ENCODE results near the gene LMNB1. TPM values are rescaled to one million over a fixed set of nuclear protein-coding genes. Genes with fewer than 3 reads are reported as not detected.
A peak's percentile ranks its signal among the peaks of the same experiment; 100 is the strongest.

Gene LMNB1
- total and polyA plus RNA-seq, 2 experiments from 2014 or later, result 20.1 to 269 TPM

DNA sequence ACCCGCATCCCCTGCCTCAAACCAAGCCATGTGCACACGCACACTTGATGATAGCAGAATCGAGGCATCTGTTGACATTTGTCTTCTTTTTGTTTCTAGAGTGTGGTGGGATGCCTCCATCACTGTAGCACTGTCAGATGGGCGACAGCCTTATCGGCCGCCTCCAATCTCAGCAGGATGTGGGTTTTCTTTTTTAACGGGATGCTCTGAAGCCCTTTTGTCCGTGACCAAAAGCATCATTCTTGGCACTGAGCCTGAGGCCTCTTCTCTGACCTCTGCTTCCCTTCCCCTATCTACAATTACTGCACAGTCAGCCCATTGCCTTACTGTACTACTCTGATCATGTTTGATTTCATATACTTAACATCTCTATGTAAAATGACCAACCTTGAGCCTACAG, 78.3 kb downstream of the LMNB1 start (continued):
- TF ChIP-seq, protein P1, sequence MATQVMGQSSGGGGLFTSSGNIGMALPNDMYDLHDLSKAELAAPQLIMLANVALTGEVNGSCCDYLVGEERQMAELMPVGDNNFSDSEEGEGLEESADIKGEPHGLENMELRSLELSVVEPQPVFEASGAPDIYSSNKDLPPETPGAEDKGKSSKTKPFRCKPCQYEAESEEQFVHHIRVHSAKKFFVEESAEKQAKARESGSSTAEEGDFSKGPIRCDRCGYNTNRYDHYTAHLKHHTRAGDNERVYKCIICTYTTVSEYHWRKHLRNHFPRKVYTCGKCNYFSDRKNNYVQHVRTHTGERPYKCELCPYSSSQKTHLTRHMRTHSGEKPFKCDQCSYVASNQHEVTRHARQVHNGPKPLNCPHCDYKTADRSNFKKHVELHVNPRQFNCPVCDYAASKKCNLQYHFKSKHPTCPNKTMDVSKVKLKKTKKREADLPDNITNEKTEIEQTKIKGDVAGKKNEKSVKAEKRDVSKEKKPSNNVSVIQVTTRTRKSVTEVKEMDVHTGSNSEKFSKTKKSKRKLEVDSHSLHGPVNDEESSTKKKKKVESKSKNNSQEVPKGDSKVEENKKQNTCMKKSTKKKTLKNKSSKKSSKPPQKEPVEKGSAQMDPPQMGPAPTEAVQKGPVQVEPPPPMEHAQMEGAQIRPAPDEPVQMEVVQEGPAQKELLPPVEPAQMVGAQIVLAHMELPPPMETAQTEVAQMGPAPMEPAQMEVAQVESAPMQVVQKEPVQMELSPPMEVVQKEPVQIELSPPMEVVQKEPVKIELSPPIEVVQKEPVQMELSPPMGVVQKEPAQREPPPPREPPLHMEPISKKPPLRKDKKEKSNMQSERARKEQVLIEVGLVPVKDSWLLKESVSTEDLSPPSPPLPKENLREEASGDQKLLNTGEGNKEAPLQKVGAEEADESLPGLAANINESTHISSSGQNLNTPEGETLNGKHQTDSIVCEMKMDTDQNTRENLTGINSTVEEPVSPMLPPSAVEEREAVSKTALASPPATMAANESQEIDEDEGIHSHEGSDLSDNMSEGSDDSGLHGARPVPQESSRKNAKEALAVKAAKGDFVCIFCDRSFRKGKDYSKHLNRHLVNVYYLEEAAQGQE (IDR thresholded peaks at IDR 0.05; ENCODE audit: unreplicated experiment), result no peak
- TF ChIP-seq JUNB (IDR thresholded peaks at IDR 0.05; ENCODE audit: unreplicated experiment), result no peak
- no peak for TF ChIP-seq ZNF114 (CRISPR knock-in tag; IDR thresholded peaks at IDR 0.05)
- TF ChIP-seq ZNF331 (CRISPR knock-in tag; IDR thresholded peaks at IDR 0.05; ENCODE audit: low read depth), result no peak

DNA sequence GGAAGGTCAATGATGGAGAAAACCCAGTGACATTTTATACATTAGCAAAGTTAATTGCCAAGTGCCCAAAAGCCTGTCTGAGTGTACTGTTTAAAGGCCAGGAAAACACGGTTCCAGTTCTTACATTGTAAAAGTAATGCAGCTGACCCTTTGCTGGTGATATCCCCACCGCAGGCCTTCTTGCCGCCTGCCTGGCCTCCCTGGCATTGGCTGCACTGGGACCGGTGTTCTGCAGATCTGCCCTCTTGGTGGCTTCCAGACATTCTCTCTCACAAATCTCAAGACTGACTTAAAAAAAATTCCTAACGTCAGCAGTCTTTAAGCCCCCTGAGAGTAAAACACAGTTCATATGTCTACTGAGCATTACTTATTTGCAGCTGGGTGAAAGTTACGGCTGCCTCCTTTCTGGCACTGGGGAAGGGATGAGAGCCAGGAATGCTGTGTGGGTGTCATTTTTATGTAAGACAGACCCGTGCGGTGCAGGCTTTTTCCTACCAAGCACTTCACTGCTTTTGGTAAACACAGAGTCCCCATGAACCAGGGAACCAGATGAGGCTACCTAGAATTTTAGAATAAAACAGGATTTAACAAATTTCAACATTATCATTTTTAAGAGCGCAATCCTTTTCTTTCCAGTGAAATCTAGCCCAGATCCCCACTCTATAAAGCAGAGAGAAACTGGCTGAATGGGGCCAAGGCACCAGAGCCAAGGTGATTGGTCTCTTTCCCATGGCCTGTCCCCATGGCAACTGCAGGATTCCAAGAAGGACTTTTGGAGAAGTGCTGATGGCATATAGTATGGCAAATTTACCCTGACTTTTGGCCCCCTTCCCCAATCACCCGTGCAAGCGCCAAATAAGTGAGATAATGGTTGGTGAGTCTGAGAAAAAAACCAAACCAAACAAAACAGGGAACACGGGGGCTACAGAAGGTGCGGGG, 80.8 kb downstream of the LMNB1 start:
- Histone ChIP-seq H3K36me3 (ENCODE audit: insufficient read depth) (peaks cover 7% of the 10 kb centered on the region; the same call in 1 of the 2 replicates), H3K4me3 (no peak overlapping the region), H3K27ac (ENCODE audit: low read depth) (peak overlapping the region; percentile 81), H3F3A (replicated peaks; ENCODE audit: low read depth) (peaks cover 12% of the 10 kb centered on the region; the same call in 1 of the 2 replicates), H3K4me2 (no peak overlapping the region), H3K27me3 (ENCODE audit: insufficient read depth) (no peaks in the 10 kb centered on the region), H3K9me2 (ENCODE audit: insufficient read depth) (no peaks in the 10 kb centered on the region), H2AFZ (no peak overlapping the region), H4K20me1 (replicated peaks; ENCODE audit: insufficient read depth) (no peaks in the 10 kb centered on the region), H3K4me1 (ENCODE audit: insufficient read depth) (peaks cover 18% of the 10 kb centered on the region), H3K79me2 (replicated peaks; ENCODE audit: insufficient read depth) (no peaks in the 10 kb centered on the region)
- peak; percentile 37 for ATAC-seq
- Mint-ChIP-seq H3K9me3 (peaks cover 19% of the 10 kb centered on the region), H3K27me3 (ENCODE audit: insufficient read depth, low read depth, poor library complexity) (peaks cover 10% of the 10 kb centered on the region), H3K27ac (peak overlapping the region; percentile 45; the same call in 1 of the 2 replicates), H3K4me3 (no peak overlapping the region), H3K4me1 (peaks cover 18% of the 10 kb centered on the region), H3K36me3 (ENCODE audit: low read depth) (peaks cover 26% of the 10 kb centered on the region)
- peak; percentile 54 for DNase-seq (ENCODE audit: low spot score)
- TF ChIP-seq EZH2phosphoT487 (IDR thresholded peaks at IDR 0.05; ENCODE audit: unreplicated experiment) (no peak), EZH2 (IDR thresholded peaks at IDR 0.05; ENCODE audit: low read depth, unreplicated experiment) (no peak), CREB1 (CRISPR knock-in tag; IDR thresholded peaks at IDR 0.05; ENCODE audit: low read depth) (no peak), POLR2AphosphoS5 (IDR thresholded peaks at IDR 0.05; ENCODE audit: low read depth) (no peak), JUNB (IDR thresholded peaks at IDR 0.05; ENCODE audit: unreplicated experiment) (no peak), ZNF331 (CRISPR knock-in tag; IDR thresholded peaks at IDR 0.05; ENCODE audit: low read depth) (no peak), NANOG (IDR thresholded peaks at IDR 0.05; ENCODE audit: borderline replicate concordance) (no peak), STAT1 (IDR thresholded peaks at IDR 0.05; ENCODE audit: unreplicated experiment) (no peak), ZNF114 (CRISPR knock-in tag; IDR thresholded peaks at IDR 0.05) (no peak)
- TF ChIP-seq, protein P2, sequence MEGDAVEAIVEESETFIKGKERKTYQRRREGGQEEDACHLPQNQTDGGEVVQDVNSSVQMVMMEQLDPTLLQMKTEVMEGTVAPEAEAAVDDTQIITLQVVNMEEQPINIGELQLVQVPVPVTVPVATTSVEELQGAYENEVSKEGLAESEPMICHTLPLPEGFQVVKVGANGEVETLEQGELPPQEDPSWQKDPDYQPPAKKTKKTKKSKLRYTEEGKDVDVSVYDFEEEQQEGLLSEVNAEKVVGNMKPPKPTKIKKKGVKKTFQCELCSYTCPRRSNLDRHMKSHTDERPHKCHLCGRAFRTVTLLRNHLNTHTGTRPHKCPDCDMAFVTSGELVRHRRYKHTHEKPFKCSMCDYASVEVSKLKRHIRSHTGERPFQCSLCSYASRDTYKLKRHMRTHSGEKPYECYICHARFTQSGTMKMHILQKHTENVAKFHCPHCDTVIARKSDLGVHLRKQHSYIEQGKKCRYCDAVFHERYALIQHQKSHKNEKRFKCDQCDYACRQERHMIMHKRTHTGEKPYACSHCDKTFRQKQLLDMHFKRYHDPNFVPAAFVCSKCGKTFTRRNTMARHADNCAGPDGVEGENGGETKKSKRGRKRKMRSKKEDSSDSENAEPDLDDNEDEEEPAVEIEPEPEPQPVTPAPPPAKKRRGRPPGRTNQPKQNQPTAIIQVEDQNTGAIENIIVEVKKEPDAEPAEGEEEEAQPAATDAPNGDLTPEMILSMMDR (conservative IDR thresholded peaks at IDR 0.05; ENCODE audit: low read depth in 2 of 2), result no peak
- TF ChIP-seq, protein P1 (IDR thresholded peaks at IDR 0.05; ENCODE audit: unreplicated experiment), result no peak
- TF ChIP-seq, protein P3, sequence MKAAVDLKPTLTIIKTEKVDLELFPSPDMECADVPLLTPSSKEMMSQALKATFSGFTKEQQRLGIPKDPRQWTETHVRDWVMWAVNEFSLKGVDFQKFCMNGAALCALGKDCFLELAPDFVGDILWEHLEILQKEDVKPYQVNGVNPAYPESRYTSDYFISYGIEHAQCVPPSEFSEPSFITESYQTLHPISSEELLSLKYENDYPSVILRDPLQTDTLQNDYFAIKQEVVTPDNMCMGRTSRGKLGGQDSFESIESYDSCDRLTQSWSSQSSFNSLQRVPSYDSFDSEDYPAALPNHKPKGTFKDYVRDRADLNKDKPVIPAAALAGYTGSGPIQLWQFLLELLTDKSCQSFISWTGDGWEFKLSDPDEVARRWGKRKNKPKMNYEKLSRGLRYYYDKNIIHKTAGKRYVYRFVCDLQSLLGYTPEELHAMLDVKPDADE (IDR thresholded peaks at IDR 0.05), result no peak

Data from GM23338 (cell line).